ENCODE data around the gene SH3YL1.
A peak's percentile ranks its signal among the peaks of the same experiment; 100 is the strongest.

SH3YL1 gene

GRCh38 chr2:213932-214693 lies 49.7 kb downstream of the SH3YL1 start:
- DNase-seq = no peak

GRCh38 chr2:211486-212184 lies 52.2 kb downstream of the SH3YL1 start:
- DNase-seq = no peak

GRCh38 chr2:210660-211059 lies 53.2 kb downstream of the SH3YL1 start:
- no peak for DNase-seq

- DNase-seq = no peak
These were observed 54.4 kb downstream of the SH3YL1 start for GRCh38 chr2:209470-209869.

GRCh38 chr2:208335-208734 lies 55.5 kb downstream of the SH3YL1 start:
- no peak for DNase-seq

GRCh38 chr2:203984-204383 lies 59.8 kb downstream of the SH3YL1 start:
- no peak for DNase-seq

GRCh38 chr2:203401-203800 lies 60.4 kb downstream of the SH3YL1 start:
- no peak for DNase-seq

GRCh38 chr2:202945-203344 lies 60.9 kb downstream of the SH3YL1 start:
- DNase-seq = no peak

- no peak for DNase-seq
These were observed 62.0 kb downstream of the SH3YL1 start for GRCh38 chr2:201648-202433.

- no peak for DNase-seq
These were observed 64.5 kb downstream of the SH3YL1 start for GRCh38 chr2:199041-199966.

GRCh38 chr2:196406-196805 lies 67.4 kb downstream of the SH3YL1 start:
- no peak for DNase-seq

GRCh38 chr2:195932-196331 lies 67.9 kb downstream of the SH3YL1 start:
- no peak for DNase-seq

GRCh38 chr2:193141-193671 lies 70.6 kb downstream of the SH3YL1 start:
- peak; percentile 45 for DNase-seq

- no peak for DNase-seq
These were observed 72.3 kb downstream of the SH3YL1 start for GRCh38 chr2:191311-192190.

GRCh38 chr2:187825-188224 lies 76.0 kb downstream of the SH3YL1 start:
- DNase-seq = no peak

GRCh38 chr2:185221-185620 lies 78.6 kb downstream of the SH3YL1 start:
- no peak for DNase-seq

GRCh38 chr2:184695-185094 lies 79.1 kb downstream of the SH3YL1 start:
- no peak for DNase-seq

GRCh38 chr2:182509-183122 lies 81.2 kb downstream of the SH3YL1 start:
- no peak for DNase-seq

- DNase-seq = no peak
These were observed 83.5 kb downstream of the SH3YL1 start for GRCh38 chr2:180311-180710.

- DNase-seq = no peak
These were observed 83.9 kb downstream of the SH3YL1 start for GRCh38 chr2:179886-180285.

- DNase-seq = no peak
These were observed 86.1 kb downstream of the SH3YL1 start for GRCh38 chr2:177733-178132.

Data from fibroblast of skin of back (primary cell).